HG02571 (cell line): Measurements from ENCODE around the gene STK32C.
"Not testable (repeated sequence)": the region's sequence is repeated elsewhere in the genome, so short reads cannot be mapped to it uniquely, and the experiment has no call there.

Source experiments
- ATAC-seq: cut with Tn5 transposase; IDR thresholded peaks from one replicate; pipeline ENCODE4 v1.9.1; 2021; ENCODE audit warnings: mild to moderate bottlenecking, moderate library complexity; ENCODE audit not compliant: unreplicated experiment

Gene STK32C

GRCh38 chr10:132319853-132320653 is 12.3 kb upstream of the STK32C start:
- peak; percentile 96 for ATAC-seq

- not testable (repeated sequence) for ATAC-seq
Observed at GRCh38 chr10:132317477-132317876, 9.7 kb upstream of the STK32C start.

- ATAC-seq: no peak
Observed at GRCh38 chr10:132316133-132316532, 8.4 kb upstream of the STK32C start.

GRCh38 chr10:132314881-132315280 is 7.1 kb upstream of the STK32C start:
- ATAC-seq: not testable (repeated sequence)

- ATAC-seq: no peak
Observed at GRCh38 chr10:132314336-132314735, 6.6 kb upstream of the STK32C start.

- no peak for ATAC-seq
Observed at GRCh38 chr10:132313865-132314264, 6.1 kb upstream of the STK32C start.

GRCh38 chr10:132313305-132313704 is 5.6 kb upstream of the STK32C start:
- no peak for ATAC-seq

GRCh38 chr10:132311338-132311939 is 3.7 kb upstream of the STK32C start:
- no peak for ATAC-seq

- ATAC-seq: no peak
Observed at GRCh38 chr10:132310701-132311337, 3.1 kb upstream of the STK32C start.

- no peak for ATAC-seq
Observed at GRCh38 chr10:132309879-132310591, 2.3 kb upstream of the STK32C start.

- ATAC-seq: no peak
Observed at GRCh38 chr10:132309471-132309865, 1.7 kb upstream of the STK32C start.

- no peak for ATAC-seq
Observed at GRCh38 chr10:132308587-132309470, 1.1 kb upstream of the STK32C start.

- ATAC-seq: peak; percentile 7
Observed at GRCh38 chr10:132306864-132307751, 642 bp downstream of the STK32C start.

- no peak for ATAC-seq
Observed at GRCh38 chr10:132306343-132306685, 1.4 kb downstream of the STK32C start.

GRCh38 chr10:132305654-132306342 is 2.0 kb downstream of the STK32C start:
- ATAC-seq: no peak

- no peak for ATAC-seq
Observed at GRCh38 chr10:132304756-132305509, 2.8 kb downstream of the STK32C start.

GRCh38 chr10:132303361-132304115 is 4.2 kb downstream of the STK32C start:
- ATAC-seq: no peak
